Measurements from ENCODE around the gene FKRP.
A peak's percentile ranks its signal among the peaks of the same experiment; 100 is the strongest.

The FKRP gene

GRCh38 chr19:46719629-46720502 lies 26.0 kb upstream of the FKRP start:
- no peak for DNase-seq

GRCh38 chr19:46720503-46721239 lies 25.2 kb upstream of the FKRP start:
- DNase-seq = no peak

- no peak for DNase-seq
Observed at GRCh38 chr19:46721269-46722003, 24.4 kb upstream of the FKRP start.

- no peak for DNase-seq
Observed at GRCh38 chr19:46722004-46722380, 23.9 kb upstream of the FKRP start.

- no peak for DNase-seq
Observed at GRCh38 chr19:46722421-46723022, 23.3 kb upstream of the FKRP start.

- DNase-seq = no peak
Observed at GRCh38 chr19:46723023-46723461, 22.8 kb upstream of the FKRP start.

- DNase-seq = no peak
Observed at GRCh38 chr19:46723471-46723870, 22.4 kb upstream of the FKRP start.

- no peak for DNase-seq
Observed at GRCh38 chr19:46724468-46724867, 21.4 kb upstream of the FKRP start.

GRCh38 chr19:46725036-46725820 lies 20.6 kb upstream of the FKRP start:
- peak in 1 of 3 experiments; percentile 4 for DNase-seq

- DNase-seq = no peak
Observed at GRCh38 chr19:46725859-46726393, 19.9 kb upstream of the FKRP start.

- peak in 1 of 3 experiments; percentile 3 for DNase-seq
Observed at GRCh38 chr19:46726551-46726950, 19.3 kb upstream of the FKRP start.

- no peak for DNase-seq
Observed at GRCh38 chr19:46726971-46727501, 18.8 kb upstream of the FKRP start.

- DNase-seq = no peak
Observed at GRCh38 chr19:46727757-46728156, 18.1 kb upstream of the FKRP start.

GRCh38 chr19:46728208-46728607 lies 17.6 kb upstream of the FKRP start:
- DNase-seq = no peak

- peak; percentile 9 to 29 (median 27) for DNase-seq
Observed at GRCh38 chr19:46728693-46729339, 17.0 kb upstream of the FKRP start.

GRCh38 chr19:46729696-46730095 lies 16.2 kb upstream of the FKRP start:
- no peak for DNase-seq

GRCh38 chr19:46730187-46730586 lies 15.7 kb upstream of the FKRP start:
- DNase-seq = no peak

GRCh38 chr19:46730595-46730994 lies 15.3 kb upstream of the FKRP start:
- no peak for DNase-seq

- DNase-seq = no peak
Observed at GRCh38 chr19:46731007-46731501, 14.8 kb upstream of the FKRP start.

- no peak for DNase-seq
Observed at GRCh38 chr19:46731584-46731983, 14.3 kb upstream of the FKRP start.
